MM.1S (cell line): Measurements from ENCODE around the gene HOXB1.

Source experiments
- CTCF ChIP-seq: fragments of 300-600 bp; sonication (generic); IDR thresholded peaks from 2 replicates; pipeline ENCODE4 v1.5.1; 2016; ENCODE audit warnings: antibody characterized with exemption, low read length, mixed read lengths
- EZH2 ChIP-seq: fragments of 300-600 bp; sonication (generic); optimal IDR thresholded peaks from 2 replicates; pipeline ENCODE3; 2017; ENCODE audit warnings: low read depth, mild to moderate bottlenecking, antibody characterized with exemption, low read length, mixed read lengths

GRCh38 chr17:48529683-48530009 lies 1.2 kb downstream of the HOXB1 start:
- no peak for TF ChIP-seq EZH2
- TF ChIP-seq CTCF: no peak
